GM21528 (cell line): ENCODE data around the gene NFKBIE.

ENCODE experiments used
- ATAC-seq: cut with Tn5 transposase; IDR thresholded peaks from one replicate; pipeline ENCODE4 v1.9.1; 2021; ENCODE audit warnings: mild to moderate bottlenecking, moderate library complexity; ENCODE audit not compliant: unreplicated experiment, low FRiP score

Gene NFKBIE

DNA sequence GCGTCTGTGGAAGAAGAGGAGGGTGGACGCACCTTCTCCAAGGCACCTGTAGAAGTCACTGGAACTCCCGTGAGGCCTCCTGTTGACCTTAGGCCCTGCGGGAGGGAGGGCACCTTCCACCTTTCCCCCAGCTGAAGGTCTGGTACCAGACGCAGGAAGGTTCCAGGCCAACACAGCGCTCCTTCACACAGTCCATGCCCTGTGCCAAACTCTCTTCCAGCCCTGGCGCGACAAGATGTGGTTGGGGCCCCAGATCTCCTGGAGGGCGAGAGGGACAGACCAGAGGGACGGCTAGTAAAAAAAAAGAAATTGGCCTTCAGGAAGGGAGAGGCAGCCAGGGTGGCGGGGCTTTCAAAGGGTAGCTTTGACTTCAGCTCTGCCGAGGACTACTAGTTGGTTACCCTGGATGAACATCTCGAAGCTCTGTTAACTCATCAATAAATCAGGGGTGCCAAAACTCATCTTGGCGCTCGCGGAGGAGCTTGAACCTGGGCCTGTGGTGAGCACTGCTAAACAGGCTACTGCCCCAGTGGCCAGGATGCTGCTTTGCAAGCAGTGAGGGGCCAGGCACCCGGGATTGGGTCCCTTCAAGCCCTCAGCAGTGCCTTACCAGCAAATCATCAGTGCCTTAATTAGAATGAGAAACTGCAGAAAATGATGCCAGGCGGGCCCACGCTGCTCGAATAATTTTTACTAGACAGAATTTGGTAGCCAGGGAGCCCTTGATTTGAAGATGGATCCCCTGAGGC, 32.9 kb upstream of the NFKBIE start:
- ATAC-seq = no peak

DNA sequence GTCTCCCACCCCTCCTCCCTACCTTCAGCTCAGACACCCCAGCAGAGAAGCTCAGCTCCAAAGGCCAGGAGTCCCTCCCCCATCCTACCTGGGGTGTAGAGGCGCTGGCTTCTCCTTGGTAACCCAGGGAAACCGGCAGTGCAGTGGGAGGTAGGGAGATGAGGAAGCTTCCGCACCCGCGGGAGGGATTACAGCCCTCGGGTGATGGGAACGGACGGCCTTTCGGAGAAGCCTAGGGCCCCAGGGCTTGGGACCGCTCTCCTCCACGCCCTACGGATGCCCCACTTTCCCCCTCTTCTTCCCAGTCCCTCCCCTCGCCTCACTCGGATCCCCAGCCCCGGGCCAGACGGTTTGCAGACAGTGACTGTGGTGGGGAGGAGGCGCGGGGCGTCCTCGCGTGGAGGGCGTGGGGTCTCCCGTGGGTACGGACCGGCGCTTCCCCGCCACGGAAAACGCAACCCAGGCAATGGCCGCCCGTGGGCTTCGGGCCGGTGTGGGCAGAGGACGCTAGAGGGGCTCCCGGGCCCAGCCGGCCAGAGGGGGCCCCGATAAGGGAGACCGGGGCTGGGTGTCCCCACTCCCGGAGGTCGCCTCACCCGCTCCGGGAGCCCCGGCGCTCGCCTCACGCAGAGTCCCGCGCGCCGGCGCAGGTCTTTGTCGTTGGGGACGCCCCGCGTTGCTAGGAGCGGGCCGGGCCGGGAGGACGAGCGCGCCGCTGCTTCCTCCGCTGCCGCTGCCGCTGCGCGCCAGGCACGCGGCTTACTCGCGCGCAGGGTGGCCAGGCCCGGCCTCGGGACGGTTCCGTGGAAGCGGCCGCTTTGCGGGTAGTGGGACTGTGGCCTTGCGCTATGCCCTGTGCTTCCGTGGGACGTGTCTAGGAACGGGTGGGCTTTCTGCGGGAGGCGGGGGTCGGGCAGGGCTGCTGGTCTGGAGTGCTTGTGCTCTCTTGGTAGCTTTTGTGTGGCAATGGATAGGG, 32.0 kb upstream of the NFKBIE start:
- ATAC-seq = no peak

DNA sequence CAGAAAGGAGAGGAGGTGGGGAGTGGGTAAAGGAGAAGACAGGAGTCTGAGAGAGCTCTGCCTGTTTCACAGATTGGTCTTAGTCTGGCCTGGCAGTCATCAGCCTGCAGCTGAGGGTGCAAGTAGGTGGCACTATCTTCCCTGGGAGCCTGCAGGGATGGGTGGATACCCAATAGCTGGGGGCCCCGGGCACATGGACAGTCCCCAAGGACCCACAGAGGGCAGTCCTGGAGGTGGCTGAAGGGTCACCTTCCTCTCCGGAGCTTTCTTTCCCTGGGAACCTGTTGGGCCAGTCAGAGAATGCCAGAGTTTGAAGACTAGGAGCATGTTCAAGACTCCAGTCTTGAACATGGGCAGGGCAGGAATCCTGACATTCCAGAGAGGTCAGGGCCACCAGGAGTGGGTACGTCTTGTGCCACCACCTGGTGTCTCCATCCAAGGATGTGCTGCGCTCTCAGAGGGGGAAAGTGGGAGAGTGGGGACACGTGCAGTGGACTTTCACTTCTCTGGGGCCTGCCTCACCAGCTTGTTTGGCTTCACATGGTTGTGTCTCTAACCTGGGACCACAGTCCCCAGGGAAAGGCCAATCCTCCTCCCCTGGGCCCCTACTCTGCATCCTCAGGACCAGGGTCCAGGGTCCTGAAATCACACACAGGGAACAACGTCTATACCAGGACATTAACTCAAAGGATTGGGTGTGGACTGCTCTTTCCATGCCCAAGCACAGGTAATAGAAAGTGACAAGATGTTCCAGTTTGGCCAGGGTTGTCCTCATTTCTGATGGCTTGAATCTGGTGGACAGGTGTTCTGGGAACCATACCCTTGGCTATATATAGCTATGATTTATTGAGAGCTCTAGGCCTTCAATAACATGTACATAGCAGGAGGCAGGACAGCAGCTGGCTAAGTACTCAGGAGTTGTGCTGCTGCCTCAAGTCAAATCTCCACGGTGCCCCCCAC, 29.8 kb upstream of the NFKBIE start:
- no peak for ATAC-seq

DNA sequence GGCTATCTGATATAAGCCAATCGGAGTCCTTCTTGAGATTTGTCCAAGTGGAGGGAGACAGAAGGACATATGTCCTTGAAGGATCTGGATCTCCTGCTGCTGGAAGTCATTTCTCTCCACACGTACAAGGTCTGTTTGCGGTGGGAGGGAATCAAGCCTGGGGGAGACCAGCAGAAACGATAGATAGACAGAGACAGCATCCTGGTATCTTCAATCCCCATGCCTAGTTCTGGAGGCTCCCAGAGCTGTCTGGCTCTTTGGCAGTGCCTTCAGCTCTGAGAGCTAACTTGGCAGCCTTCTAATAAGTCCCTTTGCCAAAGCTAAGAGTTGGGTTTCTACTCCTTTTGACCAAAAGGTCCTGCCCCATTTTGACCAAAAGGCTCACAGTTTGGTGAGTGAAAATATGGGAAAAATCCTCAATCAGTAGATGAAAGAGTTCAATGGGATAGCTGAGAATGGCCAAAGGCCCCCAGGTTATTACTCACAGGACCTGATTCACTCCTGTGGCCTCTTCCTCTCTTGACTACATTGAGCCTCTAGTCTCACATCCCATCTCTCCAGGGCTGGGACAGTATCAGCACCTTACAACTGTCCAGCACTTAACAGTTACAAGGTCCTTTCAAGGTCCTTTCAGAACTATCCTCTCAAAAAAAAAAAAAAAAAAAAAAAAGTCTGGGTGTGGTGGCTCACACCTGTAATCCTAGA, 27.5 kb upstream of the NFKBIE start:
- no peak for ATAC-seq

DNA sequence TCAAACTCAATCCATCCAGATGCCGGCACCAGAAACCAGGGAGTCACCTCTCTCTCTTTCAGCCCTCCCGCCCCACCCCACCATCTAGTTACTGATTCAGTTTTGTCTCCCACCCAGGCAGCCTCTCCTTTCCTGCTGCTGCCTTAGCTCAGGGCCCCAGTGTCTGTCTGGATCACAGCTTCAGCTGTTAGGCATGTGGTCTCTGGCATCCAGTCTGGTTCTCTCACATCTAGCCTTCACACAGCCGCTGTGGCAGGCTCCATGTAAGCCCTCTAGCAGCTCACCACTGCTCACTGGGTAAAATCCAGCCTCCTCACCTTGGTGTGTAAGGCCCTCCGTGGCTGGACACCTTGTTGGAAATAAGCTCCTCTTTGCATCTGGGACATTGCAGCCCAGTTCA, 26.5 kb upstream of the NFKBIE start:
- no peak for ATAC-seq

DNA sequence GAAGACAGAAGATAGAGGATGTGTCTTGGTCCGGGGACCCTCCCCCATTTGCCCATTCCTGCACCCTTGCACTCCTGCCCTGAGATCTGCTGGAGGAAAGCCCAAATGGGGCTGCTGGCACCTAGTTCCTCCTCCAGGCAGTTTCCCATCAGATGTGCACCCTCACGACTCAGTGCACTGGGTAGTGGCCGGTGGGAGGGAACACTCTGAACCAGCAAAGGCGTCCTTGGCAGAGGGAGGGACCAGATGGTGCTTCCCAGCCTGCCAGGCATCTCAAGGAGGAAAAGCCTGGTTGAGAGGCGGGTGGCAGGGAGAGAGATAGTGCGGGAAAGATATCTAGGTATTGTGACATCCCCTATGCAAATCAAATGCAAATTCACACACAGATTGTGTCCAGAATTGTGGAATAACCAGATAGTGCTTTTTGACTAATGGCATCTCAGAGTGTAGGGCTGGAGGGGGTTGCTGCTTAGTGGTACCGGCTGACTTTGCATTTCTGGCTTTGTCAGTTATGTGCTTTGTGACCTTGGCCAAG, 24.4 kb upstream of the NFKBIE start:
- no peak for ATAC-seq

DNA sequence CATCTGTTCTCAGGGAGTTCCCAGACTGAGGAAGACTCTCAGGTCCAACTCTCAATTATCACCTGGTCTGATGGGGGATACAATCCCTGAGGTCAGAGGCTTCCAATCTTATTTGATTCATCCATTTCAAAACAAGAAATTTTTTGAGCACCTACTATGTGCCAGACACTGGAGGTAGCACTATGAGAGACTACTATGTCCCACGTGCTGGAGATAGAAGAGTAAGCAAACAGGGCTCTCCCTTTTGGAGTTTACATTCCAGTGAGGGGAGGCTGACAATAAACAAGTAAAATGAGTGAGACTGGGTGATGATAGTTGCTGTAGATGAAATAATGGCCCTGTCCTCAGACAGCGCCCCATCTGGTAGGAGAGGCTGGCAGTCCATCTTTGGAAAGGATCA, 21.4 kb upstream of the NFKBIE start:
- no peak for ATAC-seq

DNA sequence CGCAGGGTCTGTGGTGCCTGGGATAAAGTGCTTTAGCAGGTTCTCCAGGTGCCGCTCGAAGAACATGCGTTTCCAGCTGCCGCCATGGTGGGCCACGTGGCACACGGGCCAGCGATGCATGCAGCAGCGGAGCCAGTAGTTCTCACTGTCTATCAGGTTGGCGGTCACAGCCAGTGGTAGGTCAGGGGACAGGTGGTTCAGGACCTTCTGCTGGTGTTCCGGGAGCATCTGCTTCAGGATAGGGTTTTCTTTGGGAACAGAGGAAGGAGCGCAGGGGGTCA, 20.9 kb upstream of the NFKBIE start:
- no peak for ATAC-seq

DNA sequence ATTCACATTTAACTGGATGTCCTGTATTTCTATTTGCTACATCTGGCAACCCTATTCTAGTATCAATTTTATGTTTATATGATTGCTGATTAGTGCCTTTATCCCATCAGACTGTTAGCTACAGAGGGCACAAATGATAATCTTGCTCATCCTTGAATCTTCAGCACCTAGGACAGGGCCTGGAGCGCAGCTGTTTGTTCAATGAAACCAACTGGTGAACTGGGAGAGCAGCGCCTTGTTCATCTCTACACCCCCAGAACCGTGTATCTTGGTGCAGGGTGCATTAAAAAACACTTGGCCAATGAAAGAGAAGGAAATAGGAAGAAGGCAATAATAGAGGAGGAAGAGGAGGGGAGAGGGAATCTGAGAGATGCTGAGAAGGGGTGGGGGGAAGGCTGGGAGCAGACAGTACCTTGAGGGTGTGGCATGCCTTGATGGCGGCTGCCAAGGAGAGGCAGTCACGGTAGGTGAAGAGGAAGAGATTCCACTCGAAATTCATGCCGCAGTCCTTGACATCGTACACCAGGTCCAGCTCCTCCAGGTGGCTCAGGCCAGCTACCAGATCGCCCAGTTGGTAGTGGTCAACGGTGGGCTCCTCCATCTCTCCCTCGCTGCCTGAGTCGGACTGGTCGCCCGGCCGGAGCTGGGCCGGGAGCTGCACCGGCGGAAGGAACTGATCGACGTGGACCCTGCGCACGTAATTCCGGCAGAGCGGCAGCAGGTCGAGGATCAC, 20.4 kb upstream of the NFKBIE start:
- ATAC-seq = no peak

DNA sequence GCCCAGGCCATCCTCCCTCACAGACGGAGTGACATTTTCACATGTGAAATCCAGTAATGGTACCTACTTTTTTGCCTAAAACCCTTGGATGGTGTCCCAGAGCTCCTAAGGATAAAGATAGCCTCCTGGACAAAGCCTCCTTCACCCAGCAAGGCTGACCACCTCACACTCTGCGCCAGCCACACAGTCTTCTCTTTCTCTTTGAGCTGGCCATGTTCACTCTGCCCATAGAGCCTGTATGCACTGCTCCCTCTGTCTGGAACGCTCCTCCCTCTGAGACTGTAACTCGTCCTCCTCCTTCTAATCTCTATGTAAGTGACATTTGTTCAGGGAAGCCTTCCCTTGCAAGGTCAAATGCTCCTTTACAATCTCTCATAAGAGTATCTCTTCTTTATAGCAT, 19.5 kb upstream of the NFKBIE start:
- ATAC-seq = no peak

DNA sequence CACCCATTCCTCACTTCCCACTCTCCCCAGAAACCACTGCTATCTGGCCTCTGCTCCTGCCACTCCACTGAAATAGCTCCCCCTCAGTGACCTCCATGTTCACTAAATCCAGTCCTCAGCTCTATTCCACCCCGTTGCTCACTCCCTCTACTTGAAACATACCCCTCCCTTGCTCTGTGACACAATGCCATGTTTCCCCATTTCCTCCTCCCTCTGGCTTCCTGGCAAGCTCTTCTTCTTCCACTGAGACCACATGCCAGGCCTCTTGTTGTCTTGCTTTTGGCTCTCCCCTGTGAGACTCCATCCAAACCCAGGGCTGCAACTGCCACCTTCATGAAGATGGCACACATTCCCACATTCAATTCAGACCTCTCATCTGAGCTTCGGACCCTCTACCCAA, 18.8 kb upstream of the NFKBIE start:
- no peak for ATAC-seq

DNA sequence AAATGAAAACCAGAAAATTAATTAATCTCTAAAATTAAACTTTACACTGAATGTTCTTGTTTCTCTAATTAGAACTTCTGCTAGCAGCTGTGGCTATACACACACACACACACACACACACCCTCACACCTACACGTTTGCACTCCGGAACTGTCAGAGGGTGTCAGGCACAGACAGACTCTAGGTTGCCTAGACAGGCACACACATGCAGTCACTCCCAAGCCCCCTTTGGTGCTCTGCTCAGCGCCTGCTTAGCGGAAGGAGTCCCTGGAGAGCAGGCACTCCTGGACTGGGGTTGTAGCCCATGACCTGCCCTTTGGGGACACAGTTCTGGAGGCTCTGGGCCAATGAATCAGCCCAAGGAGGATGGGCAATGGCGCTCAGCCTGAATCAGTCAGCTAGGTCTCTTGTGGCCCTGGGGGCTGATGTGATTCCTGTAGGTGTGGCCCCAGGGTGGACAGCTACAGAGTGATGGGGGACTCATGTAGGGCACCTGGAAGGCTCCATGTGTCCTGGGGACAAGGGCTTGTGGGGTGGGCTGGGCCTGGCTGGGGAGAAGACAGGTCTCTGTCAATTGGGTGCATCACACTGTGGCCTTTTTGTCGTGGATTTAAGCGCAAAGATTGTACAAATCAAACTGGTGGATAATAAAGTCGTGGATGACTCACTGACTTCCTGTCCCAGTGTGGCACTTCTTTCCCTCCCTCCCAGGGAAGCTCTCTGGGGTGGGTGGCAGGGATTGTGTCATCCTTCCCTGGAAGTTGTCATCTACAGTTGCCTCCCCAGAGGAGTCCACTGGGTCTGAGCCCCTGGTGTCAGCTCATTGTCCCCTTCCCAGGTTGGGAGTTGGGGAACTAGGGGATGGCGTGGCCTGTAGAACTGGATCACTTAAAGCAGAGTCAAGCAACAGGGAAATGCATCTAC, 13.7 kb upstream of the NFKBIE start:
- no peak for ATAC-seq

DNA sequence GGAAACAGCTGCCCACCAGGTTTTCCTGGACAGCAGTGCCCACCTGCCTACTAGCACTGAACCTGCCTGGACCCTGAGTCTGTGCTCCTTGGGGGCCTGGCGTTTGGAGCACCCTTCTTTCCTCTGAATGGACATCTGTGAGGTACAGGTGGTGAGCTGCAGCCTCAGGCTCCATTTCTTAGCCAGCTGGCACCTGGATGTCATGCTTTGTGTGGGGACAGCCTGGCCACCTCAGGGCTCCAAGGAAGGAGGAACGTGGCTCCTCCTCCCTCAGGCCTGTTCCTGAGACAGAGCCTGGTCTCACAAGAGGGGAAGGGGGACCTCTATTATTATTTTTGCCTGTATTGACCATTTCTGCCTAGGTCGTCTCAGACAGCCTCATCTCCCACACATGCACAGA, 13.0 kb upstream of the NFKBIE start:
- ATAC-seq = no peak

DNA sequence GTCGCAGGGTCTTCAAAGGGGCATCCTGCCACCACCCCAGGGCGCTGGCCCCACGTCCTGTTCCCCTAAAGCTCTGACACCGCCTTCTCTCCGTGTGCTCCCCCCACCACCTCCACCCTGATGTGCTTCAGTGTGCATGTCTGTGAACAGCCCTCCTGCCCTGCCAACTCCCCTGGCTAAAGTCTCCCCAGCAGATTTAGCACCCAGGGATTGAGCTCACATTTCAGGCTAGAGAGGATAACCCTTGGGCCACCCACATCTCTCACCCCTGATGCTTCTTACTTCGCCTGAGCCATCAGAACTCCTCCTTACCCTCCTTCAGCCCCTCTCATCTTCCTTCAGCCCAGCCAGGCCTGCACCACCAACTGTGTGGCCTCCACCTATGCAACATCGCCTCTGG, 12.4 kb upstream of the NFKBIE start:
- ATAC-seq = no peak

DNA sequence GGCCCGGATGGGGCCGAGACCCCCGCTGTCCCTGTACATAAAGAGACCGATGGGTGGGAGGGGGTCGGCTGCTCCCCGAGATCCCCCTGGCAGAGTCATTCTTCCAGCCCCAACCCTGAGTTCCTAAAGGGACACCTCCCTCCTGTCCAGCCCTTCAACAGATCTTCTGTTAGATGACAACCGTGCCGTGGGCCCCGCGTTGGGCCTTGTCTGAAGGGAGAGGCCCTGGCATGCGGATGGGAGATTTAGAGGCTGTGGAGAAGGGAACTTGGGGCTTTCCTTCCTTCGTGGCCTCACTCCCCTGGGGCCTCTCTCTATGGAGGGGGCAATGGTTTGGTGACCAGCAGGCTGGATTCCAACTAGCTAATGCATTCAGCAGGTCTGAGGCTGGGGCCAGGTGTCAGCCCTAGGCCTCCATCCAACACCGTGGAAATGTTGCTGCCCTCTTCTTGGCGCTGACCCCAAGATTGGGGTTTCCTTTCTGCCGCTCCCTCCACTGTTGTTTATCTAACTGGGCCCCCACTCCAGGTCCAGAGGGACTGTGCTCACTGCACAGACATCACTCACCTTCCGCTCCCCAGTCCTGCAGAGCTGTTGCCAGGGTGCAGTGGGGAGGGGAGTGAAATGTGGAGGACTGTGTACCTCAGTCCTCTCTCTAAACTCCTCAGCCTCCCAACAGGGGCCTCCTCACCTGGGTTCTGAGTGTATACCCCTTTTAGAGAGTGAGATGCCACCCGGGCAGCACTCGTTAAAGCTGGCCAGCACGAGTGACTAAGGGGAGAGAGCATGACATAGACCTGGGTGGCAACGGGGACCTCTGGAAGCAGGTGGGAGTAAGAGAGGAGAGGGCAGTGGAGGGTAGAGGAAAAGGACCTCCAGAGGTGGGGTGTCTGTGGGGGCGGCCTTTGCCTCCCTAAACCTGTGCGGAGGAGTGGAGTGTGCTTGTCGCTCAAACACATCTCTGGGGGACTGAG, 11.6 kb upstream of the NFKBIE start:
- no peak for ATAC-seq

DNA sequence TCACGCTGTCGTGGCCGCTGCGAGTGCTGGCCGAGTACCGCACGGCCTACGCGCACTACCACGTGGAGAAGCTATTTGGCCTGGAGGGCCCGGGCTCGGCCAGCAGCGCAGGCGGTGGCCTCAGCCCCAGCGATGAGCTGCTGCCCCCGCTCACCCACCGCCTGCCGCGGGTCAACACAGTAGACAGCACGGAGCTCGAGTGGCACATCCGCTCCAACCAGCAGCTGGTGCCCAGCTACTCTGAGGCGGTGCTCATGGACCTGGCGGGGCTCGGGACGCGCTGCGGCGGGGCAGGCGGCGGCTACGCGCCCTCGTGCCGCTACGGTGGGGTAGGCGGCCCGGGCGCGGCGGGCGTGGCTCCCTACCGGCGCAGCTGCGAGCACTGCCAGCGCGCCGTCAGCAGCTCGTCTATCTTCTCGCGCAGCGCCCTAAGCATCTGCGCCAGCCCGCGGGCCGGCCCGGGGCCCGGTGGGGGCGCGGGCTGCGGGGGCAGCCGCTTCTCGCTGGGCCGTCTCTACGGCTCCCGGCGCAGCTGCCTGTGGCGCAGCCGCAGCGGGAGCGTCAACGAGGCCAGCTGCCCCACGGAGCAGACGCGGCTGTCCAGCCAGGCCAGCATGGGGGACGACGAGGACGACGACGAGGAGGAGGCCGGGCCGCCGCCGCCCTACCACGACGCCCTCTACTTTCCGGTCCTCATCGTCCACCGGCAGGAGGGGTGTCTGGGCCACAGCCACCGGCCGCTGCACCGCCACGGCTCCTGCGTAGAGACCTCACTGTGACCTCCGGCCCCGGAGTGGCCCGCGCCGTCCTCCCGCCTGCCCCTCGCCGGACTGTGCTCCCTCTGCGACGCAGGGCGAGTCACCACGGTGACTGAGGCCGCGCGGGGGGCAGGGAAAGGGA, 10.6 kb upstream of the NFKBIE start:
- no peak for ATAC-seq
